GM18870 (cell line): ENCODE measurements around the gene CDO1.

ENCODE experiments used
- ATAC-seq: cut with Tn5 transposase; IDR thresholded peaks from one replicate; pipeline ENCODE4 v1.9.1; 2021; ENCODE audit warnings: moderate library complexity; ENCODE audit not compliant: unreplicated experiment

The CDO1 gene

DNA sequence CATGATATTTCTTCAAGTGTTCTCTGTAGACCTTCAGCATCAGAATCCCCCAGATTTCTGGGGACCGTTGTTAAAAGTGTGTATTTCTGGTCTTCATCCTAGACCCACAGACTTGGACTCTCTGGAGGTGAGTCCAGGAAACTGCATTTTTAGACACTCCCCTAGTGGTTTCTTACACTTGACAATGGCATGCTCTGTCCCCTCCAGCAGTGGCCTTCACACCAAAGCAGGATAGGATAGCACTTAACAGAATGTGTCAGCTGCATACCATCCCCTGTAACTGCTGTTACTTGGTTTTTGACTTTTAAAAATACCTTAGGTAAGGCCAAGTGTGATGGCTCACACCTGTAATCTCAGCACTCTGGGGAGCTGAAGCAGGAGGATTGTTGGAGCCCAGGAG is 20.8 kb downstream of the CDO1 start:
- ATAC-seq = no peak

DNA sequence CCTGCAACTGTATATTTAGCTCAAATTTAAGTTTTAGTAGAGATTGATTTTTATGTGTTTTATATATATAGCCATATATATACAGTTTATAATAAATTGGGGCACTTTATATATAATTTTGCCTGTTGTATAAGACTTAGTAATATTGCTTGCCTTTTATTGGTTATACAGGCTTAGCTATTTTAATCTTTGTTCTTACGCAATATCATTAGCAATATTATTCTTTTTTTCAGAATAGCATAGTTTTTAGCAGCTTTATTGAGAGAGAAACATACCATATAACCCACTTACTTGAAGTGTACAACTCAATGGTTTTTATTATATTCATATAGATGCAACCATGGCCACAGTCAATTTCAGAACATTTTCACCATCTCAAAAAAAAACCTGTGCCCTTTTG is 28.0 kb downstream of the CDO1 start:
- no peak for ATAC-seq

GRCh38 chr5:115787426-115787825 is 29.0 kb downstream of the CDO1 start:
- ATAC-seq = no peak

GRCh38 chr5:115785381-115786065 is 30.9 kb downstream of the CDO1 start:
- ATAC-seq = no peak

DNA sequence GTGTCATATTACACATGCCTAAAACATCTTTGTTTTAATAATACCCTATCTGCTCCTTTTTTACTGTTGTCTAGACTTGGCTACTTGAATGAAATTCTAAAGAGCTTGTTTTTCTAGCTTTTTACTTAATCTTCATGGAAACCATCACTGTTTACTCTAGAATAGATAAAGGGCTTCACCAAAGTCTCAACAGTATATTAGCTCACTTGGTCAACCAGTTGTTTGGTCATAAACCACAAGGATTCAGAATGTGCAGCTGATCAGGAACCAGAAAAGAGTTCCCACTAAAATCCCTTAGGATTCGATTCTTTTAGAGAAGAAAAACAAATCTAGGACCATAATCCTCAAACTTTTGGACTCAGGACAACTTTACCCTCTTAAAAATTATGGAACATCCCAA is 38.0 kb downstream of the CDO1 start:
- no peak for ATAC-seq

DNA sequence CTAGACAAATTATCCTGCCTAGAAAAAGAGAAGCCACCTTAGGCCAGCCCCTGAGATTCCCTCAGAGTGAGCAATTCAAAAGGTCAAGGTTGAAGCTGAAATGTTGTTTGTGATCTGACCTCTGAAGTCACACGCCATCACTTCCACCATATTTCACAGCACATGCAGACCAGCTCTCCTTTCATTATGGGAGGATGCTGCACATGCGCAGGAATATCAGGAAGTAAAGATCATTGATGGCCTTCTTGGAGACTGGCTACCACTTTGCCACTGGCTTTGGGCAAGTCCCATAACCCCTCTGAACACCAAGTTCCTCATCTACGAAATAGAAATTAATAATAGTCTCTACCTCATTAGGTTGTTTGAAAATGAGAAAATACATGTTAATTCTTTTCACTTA is 39.5 kb downstream of the CDO1 start:
- no peak for ATAC-seq

GRCh38 chr5:115775999-115776398 is 40.5 kb downstream of the CDO1 start:
- no peak for ATAC-seq

- no peak for ATAC-seq
Observed at GRCh38 chr5:115774684-115775083, 41.8 kb downstream of the CDO1 start.

DNA sequence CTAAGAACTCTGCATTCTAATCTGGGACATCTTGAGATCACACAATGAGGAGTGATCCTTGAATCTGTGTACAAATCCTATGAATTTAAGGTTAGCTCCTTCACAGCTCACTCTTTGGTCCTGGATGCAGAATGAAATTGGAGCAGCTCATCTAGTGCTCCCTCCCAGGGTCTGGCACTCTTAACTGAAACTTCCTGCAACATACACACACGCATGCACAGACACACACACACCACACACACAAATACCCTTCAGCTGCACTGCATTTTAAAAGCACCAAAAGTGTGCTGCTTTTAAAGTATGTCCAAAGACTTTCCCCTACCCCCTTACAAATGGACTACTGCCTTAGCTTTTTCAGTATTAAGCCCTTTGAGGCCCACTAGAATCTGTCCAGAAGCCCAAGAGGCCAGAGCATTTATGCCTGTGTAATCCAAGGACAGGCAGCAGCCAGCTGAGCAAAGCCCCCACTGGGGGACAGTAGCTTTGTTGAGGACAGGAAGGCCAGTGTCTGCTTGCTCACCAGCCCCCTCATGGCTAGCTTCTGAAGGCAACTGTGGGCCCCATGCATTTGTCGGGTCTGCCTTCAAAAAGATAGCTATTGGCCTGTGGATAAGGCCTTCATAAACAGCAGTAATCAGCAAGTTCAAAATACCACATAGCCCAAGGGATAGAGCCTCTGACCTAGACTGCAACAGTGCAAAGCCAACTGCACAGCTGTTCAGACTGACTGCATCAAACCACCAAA is 43.6 kb downstream of the CDO1 start:
- ATAC-seq = no peak

- no peak for ATAC-seq
Observed at GRCh38 chr5:115770466-115770865, 46.0 kb downstream of the CDO1 start.

DNA sequence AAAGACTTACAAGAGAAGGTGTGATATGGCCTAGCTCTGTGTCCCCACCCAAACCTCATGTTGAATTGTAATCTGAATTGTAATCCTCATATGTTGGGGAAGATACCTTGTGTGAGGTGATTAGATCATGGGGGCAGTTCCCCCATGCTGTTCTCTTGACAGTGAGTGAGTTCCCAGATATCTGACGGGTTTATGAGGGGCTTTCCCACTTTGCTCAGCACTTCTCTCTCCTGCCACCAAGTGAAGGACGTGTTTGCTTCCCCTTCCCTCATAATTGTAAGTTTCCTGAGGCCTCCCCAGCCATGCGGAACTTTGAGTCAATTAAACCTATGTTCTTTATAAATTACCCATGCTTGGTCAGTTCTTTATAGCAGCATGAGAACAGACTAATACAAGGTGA is 49.0 kb downstream of the CDO1 start:
- ATAC-seq = no peak

DNA sequence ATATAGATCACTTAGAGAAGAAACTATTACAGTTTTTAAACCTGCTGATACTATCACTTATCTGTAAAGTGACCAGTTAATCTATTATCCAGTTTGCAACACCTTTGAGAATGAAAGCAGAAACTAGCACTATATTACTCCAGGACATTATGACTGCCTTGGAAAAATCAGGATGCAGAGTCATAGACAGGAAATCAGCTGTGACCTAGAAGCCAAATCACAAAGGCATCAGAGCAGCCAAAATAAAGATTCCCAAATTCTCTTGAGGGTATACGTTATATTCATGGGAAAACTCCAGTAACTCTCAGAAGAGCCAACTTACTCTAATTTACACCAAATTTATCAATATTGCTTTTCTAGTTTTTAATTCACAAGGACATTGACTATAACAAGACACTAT is 49.9 kb downstream of the CDO1 start:
- no peak for ATAC-seq

DNA sequence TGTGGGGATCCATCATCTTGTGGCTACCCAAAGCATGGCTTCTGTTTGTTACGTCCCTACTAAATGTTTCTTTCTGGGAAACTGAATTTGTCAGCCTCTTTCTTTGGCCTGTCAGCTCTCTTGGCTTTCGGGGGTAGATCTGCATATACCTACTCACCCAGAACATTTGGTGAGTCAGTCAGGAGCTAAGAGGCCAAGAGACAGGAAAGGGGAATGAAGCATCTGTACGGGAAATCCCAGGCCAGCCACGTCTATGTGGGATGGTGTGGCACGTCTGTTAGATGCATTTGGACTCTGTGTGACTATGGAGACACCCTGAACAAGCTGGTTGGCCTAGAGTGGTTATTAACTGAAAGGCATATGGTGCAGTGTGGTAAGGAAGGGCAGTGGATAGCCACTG is 58.1 kb downstream of the CDO1 start:
- no peak for ATAC-seq

DNA sequence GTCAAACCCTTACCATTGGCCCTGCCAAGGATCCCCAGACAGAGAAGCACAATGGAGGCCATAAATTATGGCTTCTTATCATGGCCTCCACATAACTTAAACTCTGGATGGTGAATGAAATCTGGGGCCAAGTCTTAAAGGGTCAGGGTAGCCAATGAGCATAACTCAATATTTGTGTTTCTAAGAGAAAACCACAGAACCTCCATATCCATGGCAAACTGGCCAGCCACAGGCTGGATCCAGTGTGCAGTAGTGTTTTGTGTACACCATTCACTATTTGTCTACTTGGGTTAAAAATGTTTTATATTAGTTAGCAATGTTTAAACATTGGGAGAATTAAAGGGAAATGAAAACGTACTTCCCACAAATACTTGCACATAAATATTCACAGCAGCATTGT is 60.8 kb downstream of the CDO1 start:
- no peak for ATAC-seq
